H1 (cell line): ENCODE results near the gene ETV4.

Experiments used
- SUZ12 ChIP-seq: fragments of 200-600 bp; sonication (generic); IDR thresholded peaks from 2 replicates; pipeline ENCODE4 v1.6.1; 2012; ENCODE audit warnings: mild to moderate bottlenecking, inconsistent platforms, low read length, moderate library complexity, mixed read lengths
- TF ChIP-seq, protein P1 (sequence below): IDR thresholded peaks from 2 replicates; pipeline ENCODE4 v1.6.1; 2011; ENCODE audit warnings: low read length, improper control_type of control experiment

DNA sequence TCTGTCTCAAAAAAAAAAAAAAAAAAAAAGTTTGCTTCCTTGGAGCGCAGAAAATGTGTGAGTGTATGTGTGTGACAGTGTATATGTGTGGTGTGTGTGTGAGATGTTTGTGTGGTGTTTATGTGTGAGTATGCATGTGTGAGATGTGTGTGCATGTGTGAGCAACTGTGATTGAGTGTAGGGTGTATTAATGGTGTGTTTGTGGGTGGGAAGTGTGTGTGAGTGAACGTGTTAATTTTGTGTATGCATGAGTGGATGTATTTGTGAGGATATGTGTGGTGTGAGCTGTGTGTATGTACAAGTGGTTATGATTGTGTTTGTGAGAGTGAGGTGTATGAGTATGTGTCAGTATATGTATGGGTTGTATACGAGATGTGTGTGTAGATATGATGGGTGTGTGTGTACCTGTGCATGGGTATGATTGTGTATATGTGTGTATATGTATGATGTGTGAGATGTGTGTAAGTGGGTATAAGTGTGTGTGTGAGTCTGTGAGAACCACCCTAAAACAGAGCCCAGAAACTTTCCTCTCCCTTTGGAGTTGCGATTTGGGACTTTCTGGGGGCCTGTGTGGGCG lies 22.5 kb upstream of the ETV4 start:
- TF ChIP-seq SUZ12, result no peak
- TF ChIP-seq, protein P1, sequence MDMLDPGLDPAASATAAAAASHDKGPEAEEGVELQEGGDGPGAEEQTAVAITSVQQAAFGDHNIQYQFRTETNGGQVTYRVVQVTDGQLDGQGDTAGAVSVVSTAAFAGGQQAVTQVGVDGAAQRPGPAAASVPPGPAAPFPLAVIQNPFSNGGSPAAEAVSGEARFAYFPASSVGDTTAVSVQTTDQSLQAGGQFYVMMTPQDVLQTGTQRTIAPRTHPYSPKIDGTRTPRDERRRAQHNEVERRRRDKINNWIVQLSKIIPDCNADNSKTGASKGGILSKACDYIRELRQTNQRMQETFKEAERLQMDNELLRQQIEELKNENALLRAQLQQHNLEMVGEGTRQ, result no peak
